ENCODE data around the gene CHMP6. TPM values are rescaled to one million over a fixed set of nuclear protein-coding genes. Genes with fewer than 3 reads are reported as not detected.

Gene CHMP6
- total RNA-seq, 1 donor from 2014 or later, result 29.9 TPM

GRCh38 chr17:80946449-80946848 lies 45.2 kb upstream of the CHMP6 start:
- ATAC-seq (no peak), DNase-seq (peak; percentile 33)
- Histone ChIP-seq H3K4me3 (no peak overlapping the region), H3K9me3 (no peaks in the 10 kb centered on the region), H3K36me3 (peaks cover 28% of the 10 kb centered on the region), H3K4me1 (peaks cover 16% of the 10 kb centered on the region), H3K27ac (no peak overlapping the region), H3K27me3 (no peaks in the 10 kb centered on the region)
- TF ChIP-seq, protein P1, sequence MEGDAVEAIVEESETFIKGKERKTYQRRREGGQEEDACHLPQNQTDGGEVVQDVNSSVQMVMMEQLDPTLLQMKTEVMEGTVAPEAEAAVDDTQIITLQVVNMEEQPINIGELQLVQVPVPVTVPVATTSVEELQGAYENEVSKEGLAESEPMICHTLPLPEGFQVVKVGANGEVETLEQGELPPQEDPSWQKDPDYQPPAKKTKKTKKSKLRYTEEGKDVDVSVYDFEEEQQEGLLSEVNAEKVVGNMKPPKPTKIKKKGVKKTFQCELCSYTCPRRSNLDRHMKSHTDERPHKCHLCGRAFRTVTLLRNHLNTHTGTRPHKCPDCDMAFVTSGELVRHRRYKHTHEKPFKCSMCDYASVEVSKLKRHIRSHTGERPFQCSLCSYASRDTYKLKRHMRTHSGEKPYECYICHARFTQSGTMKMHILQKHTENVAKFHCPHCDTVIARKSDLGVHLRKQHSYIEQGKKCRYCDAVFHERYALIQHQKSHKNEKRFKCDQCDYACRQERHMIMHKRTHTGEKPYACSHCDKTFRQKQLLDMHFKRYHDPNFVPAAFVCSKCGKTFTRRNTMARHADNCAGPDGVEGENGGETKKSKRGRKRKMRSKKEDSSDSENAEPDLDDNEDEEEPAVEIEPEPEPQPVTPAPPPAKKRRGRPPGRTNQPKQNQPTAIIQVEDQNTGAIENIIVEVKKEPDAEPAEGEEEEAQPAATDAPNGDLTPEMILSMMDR (IDR thresholded peaks at IDR 0.05), result no peak
- intact Hi-C loops (cut with DNase I), result no loop called here

GRCh38 chr17:80947200-80947940 lies 44.3 kb upstream of the CHMP6 start:
- peaks cover 28% of the 10 kb centered on the region for H3K36me3 ChIP-seq

GRCh38 chr17:80948019-80948975 lies 43.3 kb upstream of the CHMP6 start:
- H3K27me3 ChIP-seq, result no peaks in the 10 kb centered on the region
- H3K4me3 ChIP-seq, result no peak overlapping the region
- peak; percentile 24 for ATAC-seq
- peak overlapping the region; percentile 24 for H3K27ac ChIP-seq
- H3K4me1 ChIP-seq, result no peaks in the 10 kb centered on the region
- H3K36me3 ChIP-seq, result peaks cover 28% of the 10 kb centered on the region
- TF ChIP-seq, protein P1 (IDR thresholded peaks at IDR 0.05), result no peak
- peak; percentile 68 for DNase-seq
- H3K9me3 ChIP-seq, result no peaks in the 10 kb centered on the region
- intact Hi-C loops (cut with DNase I), result no loop called here

More at GRCh38 chr17:80947200-80947940, 44.3 kb upstream of the CHMP6 start:
- H3K27ac ChIP-seq, result no peak overlapping the region
- intact Hi-C loops (cut with DNase I), result no loop called here
- TF ChIP-seq, protein P1 (IDR thresholded peaks at IDR 0.05), result no peak
- no peak overlapping the region for H3K4me3 ChIP-seq
- no peaks in the 10 kb centered on the region for H3K9me3 ChIP-seq
- no peaks in the 10 kb centered on the region for H3K27me3 ChIP-seq
- ATAC-seq (no peak), DNase-seq (peak; percentile 41)
- H3K4me1 ChIP-seq, result peaks cover 8% of the 10 kb centered on the region

- Histone ChIP-seq H3K4me3 (no peak overlapping the region), H3K4me1 (no peaks in the 10 kb centered on the region), H3K27me3 (no peaks in the 10 kb centered on the region), H3K36me3 (peaks cover 28% of the 10 kb centered on the region), H3K27ac (peak overlapping the region; percentile 24), H3K9me3 (no peaks in the 10 kb centered on the region)
- ATAC-seq, result no peak
- peak; percentile 53 for DNase-seq
- TF ChIP-seq, protein P1 (IDR thresholded peaks at IDR 0.05), result no peak
- intact Hi-C loops (cut with DNase I), result no loop called here
Observed at GRCh38 chr17:80948976-80949450, 42.6 kb upstream of the CHMP6 start.

DNA sequence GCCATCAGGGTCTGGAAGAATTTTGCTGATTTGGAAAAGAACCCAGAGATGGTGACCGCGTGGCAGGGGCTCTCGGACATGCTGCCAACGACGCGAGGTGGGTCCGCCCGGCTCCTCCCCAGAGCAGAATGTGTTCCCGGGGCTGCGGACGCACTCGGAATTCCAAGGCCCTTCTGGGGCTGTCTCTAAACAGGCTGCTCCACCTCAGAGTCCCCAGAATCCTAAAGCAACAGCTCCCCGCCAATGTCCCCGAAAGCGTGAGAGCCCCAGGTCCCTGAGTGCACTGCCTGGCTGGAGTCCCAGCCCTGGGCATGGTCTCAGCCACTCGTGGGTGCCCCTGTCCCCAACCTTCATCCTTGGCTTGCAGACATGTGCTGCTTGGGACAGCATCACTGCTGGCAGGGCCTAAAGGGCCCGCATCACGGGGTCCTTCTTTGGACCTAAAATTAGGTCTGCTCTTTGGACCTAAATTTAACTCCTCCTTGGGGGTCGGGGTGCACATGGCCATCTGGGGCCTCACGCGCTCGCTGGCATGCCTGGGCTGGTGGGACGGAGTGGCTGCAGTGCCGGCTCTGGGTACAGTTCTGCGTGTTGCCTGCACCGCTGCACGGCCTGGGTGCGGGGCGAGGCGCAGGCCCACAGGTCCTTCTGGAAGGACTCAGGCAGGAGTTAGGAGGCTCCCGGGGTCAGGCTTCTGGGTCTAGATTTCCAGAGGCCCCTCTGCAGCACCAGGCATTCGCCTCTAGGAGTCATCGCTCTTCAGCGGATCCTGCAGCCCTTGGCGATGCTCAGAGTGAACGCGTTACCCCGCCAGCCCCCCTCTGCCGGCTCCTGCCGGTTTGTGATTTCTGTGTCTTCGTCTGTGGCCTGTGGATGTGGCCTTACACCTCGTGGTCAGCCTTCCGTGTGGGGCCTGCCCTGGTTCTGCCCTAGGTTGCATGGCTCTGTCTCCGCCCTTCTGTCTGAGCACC lies 41.9 kb upstream of the CHMP6 start:
- Histone ChIP-seq H3K4me3 (no peak overlapping the region), H3K27ac (no peak overlapping the region), H3K4me1 (no peaks in the 10 kb centered on the region), H3K36me3 (peaks cover 28% of the 10 kb centered on the region), H3K27me3 (no peaks in the 10 kb centered on the region), H3K9me3 (no peaks in the 10 kb centered on the region)
- TF ChIP-seq, protein P1 (IDR thresholded peaks at IDR 0.05), result no peak
- ATAC-seq, result no peak
- intact Hi-C loops (cut with DNase I), result no loop called here
- peak; percentile 58 for DNase-seq

All from upper lobe of right lung (tissue), 1 donor.